Testis (tissue), 2 donors: Measurements from ENCODE around the gene WNK2.

ENCODE experiments used
- POLR2A ChIP-seq: fragments of 450-650 bp; IDR thresholded peaks from one replicate; pipeline ENCODE4 v1.6.1; 2017; ENCODE audit warnings: antibody characterized with exemption, mild to moderate bottlenecking, moderate library complexity
- TF ChIP-seq, protein P1 (sequence below), 3 experiments: fragments of 450-650 bp in 2 of 3; fragments of 200-600 bp in 1 of 3; sonication (generic) in 1 of 3; IDR thresholded peaks; one replicate each; pipeline ENCODE4 v1.5.1; 2016 to 2019; ENCODE audit warnings: antibody characterized with exemption in 3 of 3, mild to moderate bottlenecking in 2 of 3, moderate library complexity in 1 of 3

DNA sequence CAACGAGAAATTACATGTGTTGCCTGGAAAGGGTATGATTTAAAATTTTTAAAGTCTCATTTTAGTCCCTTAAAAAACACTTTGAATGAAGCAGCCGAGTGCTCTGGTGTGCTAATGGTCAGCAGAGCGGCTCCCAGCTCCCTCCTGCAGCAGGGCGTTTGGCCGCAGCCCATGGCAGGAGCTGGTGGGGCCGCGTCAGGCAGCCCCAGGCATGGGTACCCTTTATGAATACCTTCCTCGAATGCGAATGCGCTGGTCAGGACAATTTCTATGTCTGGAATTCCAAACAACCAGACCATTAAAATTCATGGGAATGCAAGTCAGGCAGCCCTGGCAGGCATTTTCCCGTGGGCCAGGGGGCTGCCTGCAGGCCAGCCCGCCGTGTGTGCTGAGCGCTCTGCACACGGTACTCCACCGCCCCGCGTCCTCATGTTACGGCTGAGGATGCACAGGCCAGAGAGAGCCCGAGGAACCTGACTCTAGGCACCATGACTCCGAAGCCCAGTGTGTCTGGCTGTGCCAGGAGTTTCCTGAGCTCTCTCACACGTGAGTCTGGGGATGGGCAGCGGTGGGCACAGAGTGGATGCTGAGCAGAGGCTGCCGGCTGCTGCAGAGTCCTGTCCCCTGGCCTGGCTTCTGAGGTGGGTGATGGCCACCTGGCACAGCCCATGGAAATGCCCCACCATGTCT, 123.7 kb downstream of the WNK2 start:
- TF ChIP-seq, protein P1, sequence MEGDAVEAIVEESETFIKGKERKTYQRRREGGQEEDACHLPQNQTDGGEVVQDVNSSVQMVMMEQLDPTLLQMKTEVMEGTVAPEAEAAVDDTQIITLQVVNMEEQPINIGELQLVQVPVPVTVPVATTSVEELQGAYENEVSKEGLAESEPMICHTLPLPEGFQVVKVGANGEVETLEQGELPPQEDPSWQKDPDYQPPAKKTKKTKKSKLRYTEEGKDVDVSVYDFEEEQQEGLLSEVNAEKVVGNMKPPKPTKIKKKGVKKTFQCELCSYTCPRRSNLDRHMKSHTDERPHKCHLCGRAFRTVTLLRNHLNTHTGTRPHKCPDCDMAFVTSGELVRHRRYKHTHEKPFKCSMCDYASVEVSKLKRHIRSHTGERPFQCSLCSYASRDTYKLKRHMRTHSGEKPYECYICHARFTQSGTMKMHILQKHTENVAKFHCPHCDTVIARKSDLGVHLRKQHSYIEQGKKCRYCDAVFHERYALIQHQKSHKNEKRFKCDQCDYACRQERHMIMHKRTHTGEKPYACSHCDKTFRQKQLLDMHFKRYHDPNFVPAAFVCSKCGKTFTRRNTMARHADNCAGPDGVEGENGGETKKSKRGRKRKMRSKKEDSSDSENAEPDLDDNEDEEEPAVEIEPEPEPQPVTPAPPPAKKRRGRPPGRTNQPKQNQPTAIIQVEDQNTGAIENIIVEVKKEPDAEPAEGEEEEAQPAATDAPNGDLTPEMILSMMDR (IDR thresholded peaks at IDR 0.05) = no peak
- no peak for TF ChIP-seq POLR2A
